ENCODE results near the gene AGT.

Gene AGT

DNA sequence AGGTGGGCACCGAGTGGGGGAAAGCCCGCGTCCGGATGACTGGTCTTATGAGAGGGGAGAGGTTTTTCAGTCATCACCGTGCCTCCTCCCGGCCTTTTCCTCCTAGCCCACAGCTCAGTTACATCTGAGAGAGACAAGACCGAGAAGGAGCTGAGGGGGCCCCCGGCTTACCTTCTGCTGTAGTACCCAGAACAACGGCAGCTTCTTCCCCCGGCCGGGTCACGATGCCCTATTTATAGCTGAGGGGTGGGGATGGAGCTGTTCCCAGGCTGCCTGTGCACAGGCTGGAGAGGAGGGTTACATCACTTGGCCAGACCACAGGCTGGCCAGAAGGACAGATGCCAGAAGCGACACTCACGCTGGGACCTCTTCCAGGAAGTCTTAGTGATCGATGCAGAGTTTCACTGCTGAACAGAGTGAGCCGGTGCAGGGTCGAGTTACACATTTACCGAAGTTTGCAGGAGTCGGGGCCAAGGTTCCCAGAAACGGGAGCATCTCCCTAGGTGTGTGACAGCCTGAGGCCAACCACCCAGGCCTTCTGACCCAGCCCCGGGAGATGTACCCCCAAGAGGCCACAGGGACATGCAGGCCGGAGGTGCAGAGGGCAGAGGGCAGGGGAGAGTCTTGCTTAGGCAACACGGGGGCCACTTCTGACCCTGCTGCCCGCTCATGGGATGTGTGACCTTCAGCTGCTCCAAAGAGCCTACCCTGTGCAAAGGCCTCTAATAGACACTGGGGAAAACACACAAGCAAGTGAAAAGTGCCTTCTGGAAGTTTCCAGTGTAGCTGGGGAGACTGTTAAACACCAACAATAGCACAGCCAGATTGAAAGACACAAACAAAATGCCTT lies at the start of gene AGT:
AGT (minus strand) TSS at position 208 of the 850 bp plus-strand sequence. CDS start 3,299 bp downstream, outside the sequence.
- DNase-seq: no peak

DNA sequence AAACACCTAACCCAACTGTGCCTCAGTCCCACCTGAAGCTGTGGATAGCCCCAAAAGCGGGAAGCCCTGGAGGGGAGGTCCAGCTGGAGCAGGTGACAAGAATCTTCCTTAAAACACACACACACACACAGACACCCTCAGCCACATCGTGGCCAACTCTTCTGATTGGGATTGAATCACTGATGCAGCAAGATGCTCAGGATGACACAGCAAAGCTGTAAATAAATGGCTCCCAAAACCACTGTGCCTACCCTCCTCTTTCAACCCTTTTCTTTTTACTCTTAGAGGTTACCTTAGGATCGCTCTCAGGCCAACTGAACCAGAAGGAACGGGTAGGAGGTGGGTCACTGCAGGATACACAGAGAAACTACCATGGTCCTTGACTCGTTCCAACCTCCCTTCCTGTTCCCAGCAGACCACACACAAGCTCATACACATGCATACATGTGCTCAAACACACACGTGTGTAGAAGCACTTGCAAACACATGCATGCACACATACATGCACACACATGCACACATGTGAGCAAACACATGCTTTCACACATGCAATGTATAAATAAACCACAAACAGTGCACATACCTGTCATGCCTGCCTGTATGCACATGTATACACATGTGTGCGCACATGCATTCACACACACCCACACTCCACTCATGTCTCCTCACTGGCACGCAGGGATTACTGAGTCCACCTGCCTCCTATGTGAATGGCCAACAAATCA lies 47.7 kb upstream of the AGT start:
- DNase-seq: no peak

DNA sequence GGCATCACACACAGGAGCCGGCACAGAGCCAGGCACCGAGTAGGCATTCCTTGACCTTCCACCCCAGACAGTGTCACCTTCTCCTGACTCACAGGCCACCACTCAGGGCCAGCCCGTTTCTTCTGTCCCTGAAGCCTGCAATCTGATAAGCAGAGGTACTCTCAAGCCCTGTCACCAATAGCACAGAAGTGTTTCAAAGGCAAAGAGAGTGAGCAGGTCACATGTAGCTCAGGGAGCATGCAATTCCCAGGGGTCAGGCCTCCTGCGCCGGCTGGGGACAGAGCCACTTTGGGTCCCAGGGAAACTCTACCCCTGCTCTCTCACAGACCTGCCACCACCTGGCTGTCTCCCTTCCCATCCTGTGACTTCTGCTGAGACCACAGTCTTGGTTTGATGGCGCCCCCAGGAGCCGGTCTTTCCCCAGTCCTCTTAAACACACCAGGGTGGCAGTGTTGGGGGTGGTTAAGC lies 46.5 kb upstream of the AGT start:
- no peak for DNase-seq

DNA sequence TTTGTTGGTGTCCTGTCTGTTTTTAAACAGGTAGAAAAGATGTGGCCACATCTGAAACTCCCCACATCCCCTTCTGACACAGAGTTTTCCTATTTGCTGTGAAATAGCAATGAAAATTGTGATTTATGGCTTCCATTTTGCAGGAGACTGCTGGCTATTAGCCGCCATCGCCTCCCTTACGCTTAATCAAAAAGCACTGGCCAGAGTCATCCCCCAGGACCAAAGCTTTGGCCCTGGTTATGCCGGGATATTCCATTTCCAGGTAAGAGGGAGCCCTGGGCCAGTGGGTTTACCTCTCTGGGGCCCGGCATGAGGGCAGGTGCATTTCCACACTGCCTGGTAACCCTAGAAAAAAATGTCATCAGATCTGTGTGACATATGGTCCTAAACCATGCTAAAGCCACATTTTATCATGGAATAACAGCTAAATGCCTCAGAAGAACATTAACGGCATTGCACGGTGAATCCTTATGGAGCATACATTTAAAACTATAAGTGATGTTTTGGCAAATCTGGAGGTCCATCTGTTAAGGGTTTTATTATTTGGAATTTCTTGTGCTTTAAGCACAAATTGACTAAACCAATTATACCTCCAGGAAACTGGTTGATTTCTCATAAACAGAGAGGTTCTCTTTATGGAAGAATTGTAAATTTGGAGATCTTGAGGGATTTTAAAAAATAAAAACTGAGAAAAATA lies 45.6 kb upstream of the AGT start:
- DNase-seq: no peak

- DNase-seq: no peak
Observed at GRCh38 chr1:230758709-230759368, 44.9 kb upstream of the AGT start.

DNA sequence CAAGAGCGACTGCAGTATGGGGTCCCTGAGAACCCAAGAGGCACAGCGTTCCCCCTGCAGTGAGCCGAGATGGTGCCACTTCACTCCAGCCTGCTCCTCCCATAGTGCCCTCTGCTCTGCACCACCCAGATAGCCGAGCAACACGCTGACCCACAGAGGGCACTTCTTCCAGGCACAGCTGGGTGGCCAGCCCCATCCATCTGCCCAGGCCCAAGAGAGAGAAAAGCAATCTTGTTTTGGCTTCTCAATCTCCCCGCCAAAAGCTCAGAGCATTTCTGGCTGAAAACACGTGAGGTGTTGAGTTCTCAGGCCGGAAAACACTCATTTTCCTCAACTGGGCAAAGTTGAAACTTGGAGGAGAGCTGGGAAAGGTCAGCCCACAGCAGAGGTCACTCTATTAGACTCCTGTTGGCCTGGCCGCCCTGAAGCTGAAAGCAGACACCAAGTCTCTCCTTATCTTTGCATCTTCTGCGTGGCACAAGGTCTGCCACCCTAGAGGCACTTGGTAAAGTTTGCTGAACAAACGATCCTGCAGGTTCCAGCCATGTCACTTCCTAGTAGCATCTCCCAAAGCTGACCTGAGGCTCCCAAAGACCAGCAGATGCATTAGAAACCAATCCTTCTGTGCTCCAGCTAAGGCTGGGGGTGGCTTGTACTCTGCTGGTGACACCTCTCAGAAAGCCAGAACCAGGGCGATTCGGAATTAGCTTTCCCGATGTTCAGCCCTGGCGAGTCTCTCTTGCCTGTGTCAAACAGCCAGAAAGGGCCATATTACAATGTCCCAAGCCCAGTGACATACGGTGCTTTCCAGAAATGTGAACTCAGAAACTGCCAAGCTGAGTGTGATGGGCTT lies 44.2 kb upstream of the AGT start:
- no peak for DNase-seq

DNA sequence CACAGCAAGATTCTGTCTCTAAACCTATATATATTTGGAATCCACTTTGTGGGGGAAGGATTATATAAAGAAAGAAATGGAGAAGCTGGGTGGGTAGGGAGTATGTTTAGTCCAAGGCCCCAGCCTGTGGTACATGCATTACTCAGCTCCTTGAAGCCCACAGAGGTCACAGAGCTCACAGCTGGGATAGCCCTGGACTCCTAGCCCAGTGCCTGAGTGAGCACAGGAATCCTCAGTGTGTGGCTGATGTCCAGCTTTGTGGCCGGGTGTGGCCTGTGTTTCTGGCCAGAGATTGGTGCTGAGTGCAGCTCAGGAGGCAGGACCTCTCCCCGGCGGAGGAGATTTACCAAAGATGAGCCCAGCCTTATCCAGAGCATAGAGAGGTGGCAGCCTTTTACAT lies 40.9 kb upstream of the AGT start:
- DNase-seq: no peak

DNA sequence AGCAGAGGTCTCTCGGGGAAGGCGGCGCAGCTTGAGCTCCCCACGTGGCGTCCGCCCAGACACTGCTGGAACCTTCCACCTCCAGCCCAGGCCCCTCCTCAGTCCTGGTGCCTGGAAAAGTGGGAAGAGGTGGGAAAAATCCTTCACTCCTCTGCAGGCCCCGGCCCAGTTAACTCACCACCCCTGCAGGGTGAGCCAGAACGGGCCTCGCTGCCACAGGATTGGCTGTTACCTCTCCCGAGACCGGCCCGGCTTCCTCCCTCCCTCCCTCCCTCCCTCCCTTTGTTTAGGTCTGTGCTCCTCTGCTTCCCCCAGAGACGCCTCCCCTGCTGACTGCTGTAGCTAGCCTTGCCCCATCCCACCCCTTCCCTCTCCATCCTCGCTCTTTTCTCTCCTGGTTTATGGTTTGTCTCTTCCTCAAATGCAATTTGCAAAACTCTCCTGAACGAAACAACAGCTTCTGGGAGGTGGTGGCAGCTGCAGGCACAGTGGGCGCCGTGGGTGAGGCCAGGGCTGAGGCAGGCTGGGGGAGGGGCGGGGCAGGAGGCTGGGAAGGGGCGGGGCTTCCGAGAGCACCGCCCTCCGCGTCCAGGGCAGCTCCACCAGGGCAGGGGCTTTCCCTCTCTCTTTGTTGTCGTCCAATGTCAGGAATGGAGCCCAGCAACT lies 39.8 kb upstream of the AGT start:
- DNase-seq: no peak

GRCh38 chr1:230753191-230753585 lies 39.3 kb upstream of the AGT start:
- no peak for DNase-seq

GRCh38 chr1:230752407-230752806 lies 38.5 kb upstream of the AGT start:
- DNase-seq: peak; percentile 56

GRCh38 chr1:230750986-230751625 lies 37.2 kb upstream of the AGT start:
- no peak for DNase-seq

DNA sequence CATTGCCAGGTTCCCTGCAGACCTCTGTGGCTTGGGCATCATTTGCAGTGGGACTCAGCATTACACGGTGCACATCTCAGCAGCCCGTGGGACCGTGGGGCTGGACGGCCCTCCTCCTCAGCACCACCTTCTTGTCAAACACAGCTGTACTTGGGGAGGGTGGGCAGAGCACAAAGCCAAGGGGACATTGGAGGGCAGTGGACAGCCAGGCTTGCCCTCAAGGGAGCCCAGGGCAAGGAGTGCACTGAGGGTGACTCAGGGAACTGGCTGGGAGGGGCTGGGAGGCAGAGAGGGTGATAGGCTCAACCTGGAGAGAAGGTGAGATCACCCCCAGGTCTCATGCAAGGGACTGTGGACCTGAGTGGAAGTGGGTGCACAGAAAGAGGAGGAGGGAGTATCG lies 36.7 kb upstream of the AGT start:
- DNase-seq: no peak

GRCh38 chr1:230749635-230750034 lies 35.7 kb upstream of the AGT start:
- no peak for DNase-seq

DNA sequence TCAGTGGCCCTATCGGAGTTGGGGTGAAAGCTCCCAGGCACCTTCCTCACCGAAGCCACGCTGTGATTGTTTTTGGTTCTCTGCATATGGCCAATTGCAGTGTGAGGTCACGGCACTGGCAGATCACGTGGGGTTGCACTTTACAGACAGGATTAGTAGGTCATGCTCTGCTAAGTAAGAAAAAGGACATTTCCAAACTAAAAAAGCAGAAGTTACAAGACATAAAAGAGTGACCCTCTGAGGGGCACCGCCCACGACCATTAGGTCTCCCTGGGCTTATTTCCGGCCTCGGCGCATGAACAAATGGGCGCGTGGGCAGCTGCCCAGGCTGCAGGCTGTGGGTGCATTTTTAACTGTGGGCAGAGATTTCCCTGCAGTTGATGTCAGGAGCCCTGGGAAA lies 35.2 kb upstream of the AGT start:
- DNase-seq: no peak

DNA sequence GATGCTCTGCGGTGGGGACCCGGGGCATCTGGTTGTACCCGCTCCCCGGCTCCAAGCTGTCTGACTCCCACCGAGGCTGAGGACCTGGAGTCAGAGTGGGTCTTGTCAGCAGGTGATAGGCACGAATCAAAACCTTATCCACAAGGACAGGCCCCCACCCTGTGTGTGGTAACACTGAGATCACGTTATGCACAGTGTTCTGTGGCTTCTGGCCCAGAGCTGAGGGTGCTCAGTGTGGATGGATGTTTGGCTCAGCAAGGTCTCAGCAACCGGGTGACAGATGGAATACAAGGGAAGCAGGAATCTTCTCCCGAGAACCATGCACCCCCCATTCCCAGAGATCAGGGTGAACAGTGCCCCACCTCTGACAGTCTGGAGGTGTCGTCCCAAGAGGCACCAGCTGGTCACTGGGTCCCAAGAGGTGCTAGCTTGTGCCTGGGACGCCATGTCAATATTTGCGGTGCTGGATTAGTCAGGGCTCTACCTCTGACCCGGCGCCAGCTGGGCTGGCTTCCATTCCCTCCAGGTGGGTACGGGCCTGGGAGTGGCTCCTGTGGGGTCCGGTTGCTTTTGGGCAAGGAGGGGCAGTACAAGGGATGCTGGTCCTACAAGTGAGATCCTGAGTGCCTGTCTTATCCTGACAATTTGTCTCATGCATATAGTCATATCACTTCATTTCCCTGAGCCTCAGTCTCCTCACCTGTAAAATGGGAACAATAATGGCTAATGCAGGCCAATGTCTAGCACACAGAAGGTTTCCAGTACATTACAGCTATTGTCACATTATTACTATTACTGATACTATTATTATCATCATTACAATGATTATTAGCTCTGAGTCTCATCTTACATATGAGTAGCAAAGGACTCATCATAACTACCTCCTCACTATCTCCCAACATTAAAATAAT lies 34.2 kb upstream of the AGT start:
- no peak for DNase-seq

- DNase-seq: no peak
Observed at GRCh38 chr1:230747127-230747730, 33.3 kb upstream of the AGT start, which contains the start of gene CAPN9. TSS of gene CAPN9 (plus strand) at chr1:230747388. CDS start at chr1:230747497, 109 bp downstream.

GRCh38 chr1:230746617-230747016 lies 32.7 kb upstream of the AGT start:
- DNase-seq: no peak

DNA sequence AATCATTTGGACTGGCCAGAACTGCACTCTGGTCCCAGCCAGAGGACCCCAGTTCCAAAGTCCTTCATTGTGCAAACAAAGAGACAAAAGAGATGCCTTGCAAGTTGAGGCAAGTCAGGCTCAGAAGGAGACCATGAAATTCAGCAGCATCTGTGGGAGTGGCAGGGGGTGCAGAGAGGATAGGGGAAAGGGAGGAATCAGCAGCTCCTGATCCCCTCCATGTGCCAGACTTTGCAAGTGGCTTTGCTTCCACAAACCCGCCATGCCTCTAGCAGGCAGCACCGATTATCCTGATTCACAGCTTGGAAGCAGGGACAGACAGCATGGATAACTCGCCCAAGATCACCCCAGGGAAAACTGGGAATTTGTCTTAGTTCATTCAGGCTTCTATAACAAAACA lies 31.1 kb upstream of the AGT start:
- DNase-seq: no peak

GRCh38 chr1:230744382-230744781 lies 30.5 kb upstream of the AGT start:
- no peak for DNase-seq
